ENCODE data around the gene RBM22.
A peak's percentile ranks its signal among the peaks of the same experiment; 100 is the strongest.

DNA sequence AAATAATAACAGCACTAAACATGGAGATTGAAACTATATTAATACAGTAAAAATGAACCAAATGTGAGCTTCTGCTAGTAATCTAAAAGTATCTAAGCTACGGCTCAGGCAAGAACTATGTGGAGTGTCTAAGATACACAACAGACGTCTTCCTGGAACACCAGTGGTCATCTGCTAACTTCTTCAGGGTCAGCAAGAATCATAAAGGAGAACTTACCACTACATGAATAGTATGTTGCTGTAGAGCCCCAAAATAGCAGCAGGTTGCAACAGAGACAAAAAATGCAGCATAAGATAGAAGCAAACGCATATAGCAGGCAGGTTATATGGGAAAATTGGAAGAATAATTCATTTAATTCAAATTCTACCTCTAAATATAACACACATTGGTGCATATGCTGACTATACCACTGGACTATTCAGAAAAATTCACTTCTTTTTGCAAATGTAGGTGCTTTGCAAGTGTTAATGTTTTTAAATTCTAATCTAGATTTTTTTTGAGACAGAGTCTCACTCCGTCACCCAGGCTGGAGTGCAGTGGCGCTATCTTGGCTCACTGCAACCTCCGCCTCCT is 30.9 kb upstream of the RBM22 start:
- TF ChIP-seq POLR2AphosphoS5 (IDR thresholded peaks at IDR 0.05) = no peak
- TF ChIP-seq POLR2A (IDR thresholded peaks at IDR 0.05) = peak in 1 of 4 donors; percentile 45
- no peak for TF ChIP-seq CTCF (IDR thresholded peaks at IDR 0.05)
